HL-60 (cell line): ENCODE data around the gene OVOL1.

Source experiments
- CTCF ChIP-seq: IDR thresholded peaks from one replicate; pipeline ENCODE4 v1.5.1; 2011; ENCODE audit warnings: low read length, control low read depth, inconsistent platforms; ENCODE audit not compliant: insufficient read depth
- POLR2AphosphoS5 ChIP-seq: IDR thresholded peaks from 2 replicates; pipeline ENCODE4 v1.6.1; 2012; ENCODE audit warnings: low read depth
- TF ChIP-seq, protein P1 (sequence below): IDR thresholded peaks from 2 replicates; pipeline ENCODE4 v1.6.1; 2012; ENCODE audit warnings: low read depth; ENCODE audit not compliant: insufficient replicate concordance

- TF ChIP-seq CTCF (no peak), POLR2AphosphoS5 (no peak)
- TF ChIP-seq, protein P1, sequence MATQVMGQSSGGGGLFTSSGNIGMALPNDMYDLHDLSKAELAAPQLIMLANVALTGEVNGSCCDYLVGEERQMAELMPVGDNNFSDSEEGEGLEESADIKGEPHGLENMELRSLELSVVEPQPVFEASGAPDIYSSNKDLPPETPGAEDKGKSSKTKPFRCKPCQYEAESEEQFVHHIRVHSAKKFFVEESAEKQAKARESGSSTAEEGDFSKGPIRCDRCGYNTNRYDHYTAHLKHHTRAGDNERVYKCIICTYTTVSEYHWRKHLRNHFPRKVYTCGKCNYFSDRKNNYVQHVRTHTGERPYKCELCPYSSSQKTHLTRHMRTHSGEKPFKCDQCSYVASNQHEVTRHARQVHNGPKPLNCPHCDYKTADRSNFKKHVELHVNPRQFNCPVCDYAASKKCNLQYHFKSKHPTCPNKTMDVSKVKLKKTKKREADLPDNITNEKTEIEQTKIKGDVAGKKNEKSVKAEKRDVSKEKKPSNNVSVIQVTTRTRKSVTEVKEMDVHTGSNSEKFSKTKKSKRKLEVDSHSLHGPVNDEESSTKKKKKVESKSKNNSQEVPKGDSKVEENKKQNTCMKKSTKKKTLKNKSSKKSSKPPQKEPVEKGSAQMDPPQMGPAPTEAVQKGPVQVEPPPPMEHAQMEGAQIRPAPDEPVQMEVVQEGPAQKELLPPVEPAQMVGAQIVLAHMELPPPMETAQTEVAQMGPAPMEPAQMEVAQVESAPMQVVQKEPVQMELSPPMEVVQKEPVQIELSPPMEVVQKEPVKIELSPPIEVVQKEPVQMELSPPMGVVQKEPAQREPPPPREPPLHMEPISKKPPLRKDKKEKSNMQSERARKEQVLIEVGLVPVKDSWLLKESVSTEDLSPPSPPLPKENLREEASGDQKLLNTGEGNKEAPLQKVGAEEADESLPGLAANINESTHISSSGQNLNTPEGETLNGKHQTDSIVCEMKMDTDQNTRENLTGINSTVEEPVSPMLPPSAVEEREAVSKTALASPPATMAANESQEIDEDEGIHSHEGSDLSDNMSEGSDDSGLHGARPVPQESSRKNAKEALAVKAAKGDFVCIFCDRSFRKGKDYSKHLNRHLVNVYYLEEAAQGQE, result no peak
Measured at GRCh38 chr11:65810046-65810868, 23.4 kb downstream of the OVOL1 start.
